WI38 (cell line): Measurements from ENCODE around the gene CFAP210.

Experiments used
- H3K4me3 ChIP-seq: 2 replicates; pipeline ENCODE4 v1.5.1; 2011; ENCODE audit warnings: low read depth, mild to moderate bottlenecking, control low read depth, low read length
- CTCF ChIP-seq: IDR thresholded peaks from 2 replicates; pipeline ENCODE4 v1.5.1; 2012; ENCODE audit warnings: low read depth, mild to moderate bottlenecking, control low read depth, low read length

CFAP210 gene

DNA sequence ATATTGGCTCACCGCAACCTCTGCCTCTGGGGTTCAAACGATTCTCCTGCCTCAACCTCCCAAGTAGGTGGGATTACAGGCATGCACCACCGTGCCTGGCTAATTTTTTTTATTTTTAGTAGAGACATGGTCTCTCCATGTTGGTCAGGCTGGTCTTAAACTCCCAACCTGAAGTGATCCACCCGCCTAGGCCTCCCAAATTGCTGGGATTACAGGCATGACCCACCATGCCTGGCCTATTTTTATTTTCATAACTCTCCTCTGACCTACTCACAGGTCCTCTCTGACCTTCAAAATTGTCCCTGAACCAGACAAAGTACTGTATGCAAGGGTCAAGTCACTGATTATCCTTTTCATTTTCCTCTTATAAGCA is 23.5 kb upstream of the CFAP210 start:
- no peak for TF ChIP-seq CTCF

GRCh38 chr2:169716938-169717690 is 22.9 kb upstream of the CFAP210 start:
- no peak overlapping the region for H3K4me3 ChIP-seq
- TF ChIP-seq CTCF = no peak

More for the DNA sequence above, 23.5 kb upstream of the CFAP210 start:
- H3K4me3 ChIP-seq = no peak overlapping the region

GRCh38 chr2:169716238-169716886 is 22.2 kb upstream of the CFAP210 start:
- H3K4me3 ChIP-seq = no peak overlapping the region; the same call in 1 of the 2 replicates
- TF ChIP-seq CTCF = no peak

GRCh38 chr2:169715379-169716237 is 21.4 kb upstream of the CFAP210 start:
- TF ChIP-seq CTCF = no peak
- H3K4me3 ChIP-seq = peak overlapping the region; percentile 28

- TF ChIP-seq CTCF = no peak
Observed at GRCh38 chr2:169714699-169715098, 20.5 kb upstream of the CFAP210 start.

GRCh38 chr2:169713331-169713730 is 19.1 kb upstream of the CFAP210 start:
- H3K4me3 ChIP-seq = no peak overlapping the region
- TF ChIP-seq CTCF = no peak

More at GRCh38 chr2:169714699-169715098, 20.5 kb upstream of the CFAP210 start:
- no peak overlapping the region for H3K4me3 ChIP-seq
